ENCODE measurements around the gene MPHOSPH10. TPM values are rescaled to one million over a fixed set of nuclear protein-coding genes. Genes with fewer than 3 reads are reported as not detected.
"Not testable (repeated sequence)": the region's sequence is repeated elsewhere in the genome, so short reads cannot be mapped to it uniquely, and the experiment has no call there.

Gene MPHOSPH10
- total RNA-seq, 3 donors from 2014 or later = 24.8 to 32.1 (median 27.5) TPM

DNA sequence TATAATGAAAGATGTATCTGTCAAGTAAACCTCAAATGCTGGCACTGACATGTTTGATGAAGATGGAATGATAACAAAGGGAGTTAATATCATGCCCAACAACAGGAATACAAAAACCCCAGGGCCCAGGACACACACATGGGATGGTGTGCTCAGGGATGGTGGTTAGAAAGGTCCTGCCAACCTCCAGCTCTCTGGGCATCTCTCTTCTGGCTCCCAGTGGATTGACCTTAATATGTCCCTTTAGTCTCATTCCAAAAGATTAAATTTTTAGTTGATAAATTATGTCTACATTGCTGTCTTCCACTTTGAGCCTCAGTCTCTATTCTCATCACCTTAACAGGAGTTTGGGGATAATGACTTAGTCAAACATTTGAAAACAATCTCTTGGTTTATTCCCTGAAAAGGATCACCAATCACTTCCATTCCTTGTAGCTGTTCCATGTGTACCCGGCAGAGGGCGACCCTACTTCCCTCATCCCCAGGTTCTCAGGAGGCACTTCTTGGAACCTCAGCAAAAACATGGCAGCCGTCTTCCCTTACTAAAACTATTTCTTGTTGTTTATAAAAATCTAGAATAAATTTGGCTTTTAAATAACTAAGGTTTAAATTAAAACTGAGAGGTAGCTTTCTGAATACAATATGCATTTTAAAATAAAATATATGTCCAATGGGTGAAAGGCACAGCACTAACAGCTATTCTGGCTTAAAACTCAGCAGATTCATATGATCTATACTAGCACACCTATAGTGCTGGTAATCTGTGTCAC, 30.1 kb upstream of the MPHOSPH10 start:
- no peak overlapping the region for H3K27ac ChIP-seq
- peak; percentile 24 to 63 for DNase-seq (ENCODE audit: low spot score in 2 of 2)
- TF ChIP-seq, protein P1, sequence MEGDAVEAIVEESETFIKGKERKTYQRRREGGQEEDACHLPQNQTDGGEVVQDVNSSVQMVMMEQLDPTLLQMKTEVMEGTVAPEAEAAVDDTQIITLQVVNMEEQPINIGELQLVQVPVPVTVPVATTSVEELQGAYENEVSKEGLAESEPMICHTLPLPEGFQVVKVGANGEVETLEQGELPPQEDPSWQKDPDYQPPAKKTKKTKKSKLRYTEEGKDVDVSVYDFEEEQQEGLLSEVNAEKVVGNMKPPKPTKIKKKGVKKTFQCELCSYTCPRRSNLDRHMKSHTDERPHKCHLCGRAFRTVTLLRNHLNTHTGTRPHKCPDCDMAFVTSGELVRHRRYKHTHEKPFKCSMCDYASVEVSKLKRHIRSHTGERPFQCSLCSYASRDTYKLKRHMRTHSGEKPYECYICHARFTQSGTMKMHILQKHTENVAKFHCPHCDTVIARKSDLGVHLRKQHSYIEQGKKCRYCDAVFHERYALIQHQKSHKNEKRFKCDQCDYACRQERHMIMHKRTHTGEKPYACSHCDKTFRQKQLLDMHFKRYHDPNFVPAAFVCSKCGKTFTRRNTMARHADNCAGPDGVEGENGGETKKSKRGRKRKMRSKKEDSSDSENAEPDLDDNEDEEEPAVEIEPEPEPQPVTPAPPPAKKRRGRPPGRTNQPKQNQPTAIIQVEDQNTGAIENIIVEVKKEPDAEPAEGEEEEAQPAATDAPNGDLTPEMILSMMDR (IDR thresholded peaks at IDR 0.05) = peak in 1 of 3 donors; percentile 58
- TF ChIP-seq POLR2A (IDR thresholded peaks at IDR 0.05) = no peak
- H3K27me3 ChIP-seq = no peaks in the 10 kb centered on the region
- no peaks in the 10 kb centered on the region for H3K36me3 ChIP-seq
- H3K9me3 ChIP-seq = no peaks in the 10 kb centered on the region
- H3K4me3 ChIP-seq = no peak overlapping the region
- intact Hi-C loops (cut with DNase I; ENCODE audit: low total_unique reads) = no loop called here
- H3K4me1 ChIP-seq = no peaks in the 10 kb centered on the region

DNA sequence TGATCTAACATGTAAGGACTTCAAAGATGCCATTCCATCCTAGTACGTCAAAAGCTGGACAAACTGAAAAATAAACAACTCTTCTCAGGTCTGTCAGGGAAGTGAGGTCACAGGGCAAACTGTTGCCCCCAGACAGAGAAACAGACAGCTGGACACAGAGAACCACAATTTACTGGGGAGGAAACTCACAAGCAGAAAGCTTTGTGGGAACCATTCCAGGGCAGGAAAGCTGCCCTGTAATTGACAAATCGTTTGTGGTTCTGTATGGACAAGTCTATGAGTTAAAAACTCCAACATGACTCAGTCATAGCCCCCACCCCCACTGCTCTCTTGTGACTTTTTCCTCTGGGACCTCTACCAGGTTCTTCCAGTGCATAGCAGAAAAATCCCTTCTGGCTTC, 28.8 kb upstream of the MPHOSPH10 start:
- Histone ChIP-seq H3K27ac (no peak overlapping the region), H3K9me3 (no peaks in the 10 kb centered on the region), H3K36me3 (no peaks in the 10 kb centered on the region), H3K4me3 (no peak overlapping the region), H3K27me3 (no peaks in the 10 kb centered on the region), H3K4me1 (no peaks in the 10 kb centered on the region)
- intact Hi-C loops (cut with DNase I; ENCODE audit: low total_unique reads) = no loop called here
- DNase-seq (ENCODE audit: low spot score in 2 of 2) = no peak
- TF ChIP-seq POLR2AphosphoS5 (IDR thresholded peaks at IDR 0.05) (no peak), POLR2A (IDR thresholded peaks at IDR 0.05) (no peak)
- TF ChIP-seq, protein P1 (IDR thresholded peaks at IDR 0.05) = no peak

DNA sequence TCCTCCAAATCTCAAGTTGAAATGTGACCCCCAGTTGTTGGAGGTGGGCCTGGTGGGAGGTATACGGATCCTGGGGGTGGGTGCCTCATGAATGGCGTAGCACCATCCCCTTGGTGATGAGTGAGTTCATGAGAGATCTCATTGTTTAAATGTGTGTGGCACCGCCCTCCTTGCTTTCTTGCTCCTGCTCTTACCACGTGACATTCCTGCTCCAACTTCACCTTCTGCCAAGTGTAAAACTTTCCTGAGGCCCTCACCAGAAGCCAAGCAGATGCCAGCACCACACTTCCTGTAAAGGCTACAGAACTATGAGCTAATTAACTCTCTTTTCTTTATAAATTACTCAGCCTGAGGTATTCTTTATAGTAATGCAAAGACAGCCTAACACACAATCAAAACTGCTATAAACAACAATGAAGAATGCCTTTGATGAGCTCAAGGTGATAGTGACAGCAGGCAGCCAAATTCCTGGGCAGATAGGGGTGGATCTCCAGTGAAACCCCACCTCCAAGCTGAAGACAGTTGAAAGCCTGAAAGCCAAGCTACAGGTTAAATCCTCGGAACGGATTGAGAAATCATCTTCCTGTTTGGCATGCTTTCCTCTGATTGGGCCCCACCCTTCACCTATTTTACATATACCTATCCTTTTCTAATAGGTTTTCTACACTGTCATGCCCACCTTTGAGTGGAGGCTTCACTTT, 27.3 kb upstream of the MPHOSPH10 start:
- Histone ChIP-seq H3K4me1 (no peaks in the 10 kb centered on the region), H3K36me3 (no peaks in the 10 kb centered on the region), H3K27ac (no peak overlapping the region), H3K4me3 (no peak overlapping the region), H3K9me3 (no peaks in the 10 kb centered on the region), H3K27me3 (no peaks in the 10 kb centered on the region)
- no peak for DNase-seq (ENCODE audit: low spot score in 2 of 2)
- intact Hi-C loops (cut with DNase I; ENCODE audit: low total_unique reads) = no loop called here
- TF ChIP-seq POLR2AphosphoS5 (IDR thresholded peaks at IDR 0.05) (no peak), POLR2A (IDR thresholded peaks at IDR 0.05) (no peak)
- TF ChIP-seq, protein P1 (IDR thresholded peaks at IDR 0.05) = no peak

DNA sequence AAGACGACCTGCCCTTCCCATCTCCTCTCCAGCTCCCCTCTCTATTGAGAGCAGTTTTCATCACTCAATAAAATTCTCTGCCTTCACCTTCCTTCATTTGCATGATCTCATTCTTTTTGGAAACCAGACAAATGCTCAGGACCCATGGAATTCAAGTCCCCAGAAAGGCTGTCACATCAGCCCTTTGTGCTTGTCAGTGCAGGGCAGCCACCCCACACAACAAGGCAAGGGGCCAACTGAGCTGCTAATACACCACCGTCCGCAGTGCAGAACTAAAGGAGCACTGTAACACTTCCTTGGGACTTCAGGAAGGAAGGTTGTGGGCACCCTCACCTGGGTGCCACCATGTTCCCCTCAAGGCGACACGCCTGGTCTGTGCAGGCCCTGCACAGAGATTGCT, 26.6 kb upstream of the MPHOSPH10 start:
- no peaks in the 10 kb centered on the region for H3K9me3 ChIP-seq
- no peaks in the 10 kb centered on the region for H3K36me3 ChIP-seq
- H3K4me3 ChIP-seq = no peak overlapping the region
- H3K27me3 ChIP-seq = no peaks in the 10 kb centered on the region
- H3K4me1 ChIP-seq = no peaks in the 10 kb centered on the region
- H3K27ac ChIP-seq = no peak overlapping the region
- intact Hi-C loops (cut with DNase I; ENCODE audit: low total_unique reads) = no loop called here
- TF ChIP-seq, protein P1 (IDR thresholded peaks at IDR 0.05) = no peak
- DNase-seq (ENCODE audit: low spot score in 2 of 2) = no peak

DNA sequence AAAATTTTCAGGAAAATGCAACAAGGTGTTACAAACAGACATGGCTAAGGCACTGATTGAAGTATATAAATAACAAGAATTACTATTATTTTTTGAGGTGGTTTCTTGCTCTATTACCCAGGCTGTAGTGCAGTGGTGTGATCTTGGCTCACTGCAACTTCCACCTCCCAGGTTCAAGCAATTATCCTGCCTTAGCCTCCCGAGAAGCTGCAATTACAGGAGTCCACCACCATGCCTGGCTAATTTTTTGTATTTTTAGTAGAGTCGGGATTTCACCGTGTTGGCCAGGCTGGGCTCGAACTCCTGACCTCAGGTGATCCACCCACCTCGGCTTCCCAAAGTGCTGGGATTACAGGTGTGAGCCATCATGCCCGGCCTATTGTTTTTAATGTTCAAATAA, 24.0 kb upstream of the MPHOSPH10 start:
- H3K9me3 ChIP-seq; DNase-seq (ENCODE audit: low spot score in 2 of 2); H3K4me1 ChIP-seq; H3K36me3 ChIP-seq; intact Hi-C loops (cut with DNase I; ENCODE audit: low total_unique reads); H3K27ac ChIP-seq; H3K4me3 ChIP-seq; H3K27me3 ChIP-seq: not testable (repeated sequence)

All from breast epithelium (tissue), 4 donors.